Activated T-cell treated with anti-CD3 and anti-CD28 coated beads, Interleukin-2, amount 50 U/mL, for 72 hours (primary cell): Measurements from ENCODE around the gene ZNF516. TPM values are rescaled to one million over a fixed set of nuclear protein-coding genes. Genes with fewer than 3 reads are reported as not detected.
"Not testable (repeated sequence)": the region's sequence is repeated elsewhere in the genome, so short reads cannot be mapped to it uniquely, and the experiment has no call there.

ENCODE experiments used
- ATAC-seq, 2 donors: fragments of 150-1000 bp; cut with Tn5 transposase; replicated peaks in 1 of 2; 2 replicates each; pipeline ENCODE4 v1.10.0; 2021; ENCODE audit warnings: moderate library complexity in 2 of 2, mild to moderate bottlenecking in 1 of 2
- DNase-seq, 2 donors: peaks; one replicate each; pipeline ENCODE4 v3.0.0; 2021 to 2022; ENCODE audit warnings: mixed read lengths in 1 of 2
- H3K27ac Mint-ChIP-seq: one replicate; pipeline ENCODE4 v1.8.0; 2022; ENCODE audit warnings: mild to moderate bottlenecking, moderate library complexity, mixed read lengths
- H3K27me3 Mint-ChIP-seq: one replicate; pipeline ENCODE4 v1.8.0; 2022; ENCODE audit warnings: low read depth, mixed read lengths
- H3K36me3 Mint-ChIP-seq, 2 donors: one replicate each; pipeline ENCODE4 v1.8.0; 2022; ENCODE audit warnings: mixed read lengths in 2 of 2, mild to moderate bottlenecking in 1 of 2; ENCODE audit not compliant: insufficient read depth in 2 of 2
- H3K4me1 Mint-ChIP-seq: one replicate; pipeline ENCODE4 v1.8.0; 2022; ENCODE audit warnings: low read depth, mixed read lengths
- H3K4me3 Mint-ChIP-seq, 2 donors: one replicate each; pipeline ENCODE4 v1.8.0; 2022; ENCODE audit warnings: mild to moderate bottlenecking in 2 of 2, mixed read lengths in 2 of 2, moderate library complexity in 2 of 2
- H3K9me3 Mint-ChIP-seq, 2 donors: one replicate each; pipeline ENCODE4 v1.8.0; 2022; ENCODE audit warnings: mixed read lengths in 2 of 2
- total RNA-seq, 2 donors: library from RNA; stranded (reverse); gene quantifications; one replicate each; pipeline ENCODE4 v1.2.3, GENCODE V29; 2022

ZNF516 gene
- total RNA-seq, 2 donors from 2014 or later: 13.2 to 13.9 TPM

- DNase-seq (no peak), ATAC-seq (no peak)
- Mint-ChIP-seq H3K27ac (no peak overlapping the region), H3K9me3 (no peaks in the 10 kb centered on the region), H3K4me3 (no peak overlapping the region), H3K27me3 (peaks cover 6% of the 10 kb centered on the region), H3K4me1 (peaks cover 5% of the 10 kb centered on the region), H3K36me3 (no peaks in the 10 kb centered on the region)
Observed at GRCh38 chr18:76482971-76483691, 11.9 kb downstream of the ZNF516 start.

DNA sequence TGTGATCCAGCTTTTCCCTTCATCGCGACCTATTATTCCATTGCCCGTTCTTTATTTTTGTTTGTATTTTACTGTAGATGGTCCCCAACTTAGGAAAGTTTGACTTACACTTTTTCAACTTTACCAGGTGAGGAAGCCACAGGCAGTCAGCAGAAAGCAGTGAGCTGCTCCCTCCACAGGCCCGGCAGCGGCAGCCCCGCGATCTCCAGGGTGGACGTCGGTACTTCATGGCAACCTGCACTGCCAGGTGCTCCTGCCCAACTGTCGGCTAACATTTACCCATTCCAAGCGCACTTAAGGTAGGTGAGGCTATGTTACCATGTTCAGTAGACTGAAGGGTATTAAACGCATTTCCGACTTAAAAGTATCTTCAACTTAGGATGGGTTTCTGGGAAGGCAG lies 12.8 kb downstream of the ZNF516 start:
- Mint-ChIP-seq H3K27ac (no peak overlapping the region), H3K4me3 (no peak overlapping the region), H3K27me3 (peaks cover 6% of the 10 kb centered on the region), H3K4me1 (peaks cover 12% of the 10 kb centered on the region), H3K36me3 (no peaks in the 10 kb centered on the region), H3K9me3 (no peaks in the 10 kb centered on the region)
- ATAC-seq (no peak), DNase-seq (no peak)

DNA sequence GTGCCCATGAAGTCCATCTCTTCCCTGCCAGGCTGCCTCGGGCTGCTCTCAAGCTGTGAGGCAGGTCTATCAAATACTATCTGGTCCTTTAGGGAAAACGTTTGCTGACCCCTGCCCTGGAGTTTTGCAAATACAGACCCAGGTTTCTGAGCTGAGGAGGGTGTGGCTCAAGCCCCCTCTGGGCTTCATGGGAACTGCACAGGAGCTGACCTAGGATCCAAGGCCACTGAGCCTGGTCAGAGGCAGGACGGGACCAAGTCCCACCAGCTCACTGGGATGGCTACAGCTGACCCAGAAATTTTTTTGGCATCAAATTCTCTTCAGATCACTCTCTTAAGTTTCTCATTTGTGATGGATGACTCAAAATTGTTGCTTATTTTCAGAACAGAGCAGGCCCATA lies 14.1 kb downstream of the ZNF516 start:
- H3K27ac Mint-ChIP-seq: no peak overlapping the region
- H3K9me3 Mint-ChIP-seq: no peaks in the 10 kb centered on the region
- ATAC-seq: no peak
- no peak overlapping the region for H3K4me3 Mint-ChIP-seq
- no peaks in the 10 kb centered on the region for H3K27me3 Mint-ChIP-seq
- no peaks in the 10 kb centered on the region for H3K36me3 Mint-ChIP-seq
- DNase-seq: no peak
- peaks cover 21% of the 10 kb centered on the region for H3K4me1 Mint-ChIP-seq

DNA sequence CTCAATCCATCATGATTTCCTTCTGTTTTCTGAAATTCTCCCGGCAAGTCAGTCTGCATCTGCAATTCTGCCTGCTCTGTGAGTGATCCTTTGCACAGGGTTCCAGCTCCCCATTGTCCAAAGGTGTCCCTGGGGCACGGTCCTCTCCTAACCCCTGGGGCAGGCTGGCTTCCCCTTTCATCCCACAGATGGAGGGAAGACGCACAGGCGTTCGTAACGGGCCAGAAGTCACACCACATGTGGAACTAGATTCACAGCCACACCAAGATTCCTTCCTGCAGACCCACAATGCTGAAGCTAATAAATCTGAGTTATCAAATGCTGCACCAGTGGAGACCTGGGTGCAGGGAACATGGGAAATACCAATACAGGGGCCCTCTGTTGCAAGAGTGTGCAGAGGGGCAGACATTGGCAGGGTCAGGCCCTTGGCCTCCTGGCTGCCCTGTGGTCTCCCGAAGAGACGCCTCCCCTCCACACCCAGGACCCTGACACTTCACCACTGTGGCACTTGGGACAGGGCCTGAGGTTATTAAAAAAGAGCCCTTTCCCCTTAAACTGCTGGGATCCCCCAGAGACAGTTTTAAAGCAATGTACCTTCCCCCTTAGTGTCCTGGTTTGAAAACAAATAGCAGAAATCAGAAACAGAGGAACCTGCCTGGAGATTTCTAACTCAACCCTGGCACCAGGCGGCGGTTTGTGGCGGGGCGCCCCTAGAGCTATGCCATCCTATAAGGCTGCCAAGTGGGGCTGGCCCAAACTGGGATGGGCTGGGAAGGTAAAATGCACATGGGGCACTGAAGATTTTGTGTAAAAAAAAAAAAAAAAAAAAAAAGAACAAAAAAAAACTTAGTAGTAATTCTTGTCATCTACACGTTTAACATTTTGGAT lies 15.4 kb downstream of the ZNF516 start:
- Mint-ChIP-seq H3K27ac (no peak overlapping the region), H3K4me1 (peaks cover 34% of the 10 kb centered on the region), H3K36me3 (no peaks in the 10 kb centered on the region), H3K9me3 (no peaks in the 10 kb centered on the region), H3K4me3 (no peak overlapping the region), H3K27me3 (no peaks in the 10 kb centered on the region)
- ATAC-seq: no peak
- no peak for DNase-seq

GRCh38 chr18:76476665-76477561 lies 18.1 kb downstream of the ZNF516 start:
- Mint-ChIP-seq H3K4me1 (peaks cover 58% of the 10 kb centered on the region), H3K27ac (no peak overlapping the region), H3K4me3 (peak overlapping the region; percentile 37 to 66), H3K9me3 (no peaks in the 10 kb centered on the region), H3K36me3 (no peaks in the 10 kb centered on the region), H3K27me3 (no peaks in the 10 kb centered on the region)
- ATAC-seq (no peak), DNase-seq (no peak)

- ATAC-seq (no peak), DNase-seq (no peak)
- H3K36me3 Mint-ChIP-seq: no peaks in the 10 kb centered on the region
- no peak overlapping the region for H3K4me3 Mint-ChIP-seq
- peaks cover 60% of the 10 kb centered on the region for H3K4me1 Mint-ChIP-seq
- no peaks in the 10 kb centered on the region for H3K27me3 Mint-ChIP-seq
- no peak overlapping the region for H3K27ac Mint-ChIP-seq
- no peaks in the 10 kb centered on the region for H3K9me3 Mint-ChIP-seq
Observed at GRCh38 chr18:76475450-76476194, 19.4 kb downstream of the ZNF516 start.

DNA sequence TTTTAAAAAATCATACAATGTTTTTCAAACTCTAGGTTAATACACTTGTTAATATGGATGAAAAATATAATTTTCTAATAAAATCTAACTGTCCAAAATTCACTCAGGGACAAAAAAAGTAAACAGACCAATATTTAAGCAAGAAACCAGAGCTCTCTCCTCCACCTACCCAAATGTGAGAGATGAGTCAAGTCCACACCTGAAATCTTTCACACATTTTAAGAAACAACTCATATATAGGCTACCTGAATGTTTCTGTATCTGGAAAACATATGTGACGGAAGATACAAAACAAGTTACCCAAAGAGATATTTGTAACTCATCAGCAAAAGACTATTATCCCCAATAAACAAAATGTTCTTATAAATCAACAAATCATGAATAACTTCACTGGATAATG lies 20.2 kb downstream of the ZNF516 start:
- Mint-ChIP-seq H3K36me3 (no peaks in the 10 kb centered on the region), H3K4me3 (peak overlapping the region; percentile 6 to 15), H3K27me3 (no peaks in the 10 kb centered on the region), H3K27ac (no peak overlapping the region), H3K9me3 (no peaks in the 10 kb centered on the region), H3K4me1 (peaks cover 60% of the 10 kb centered on the region)
- DNase-seq (no peak), ATAC-seq (peak in 1 of 2 donors; percentile 43)

DNA sequence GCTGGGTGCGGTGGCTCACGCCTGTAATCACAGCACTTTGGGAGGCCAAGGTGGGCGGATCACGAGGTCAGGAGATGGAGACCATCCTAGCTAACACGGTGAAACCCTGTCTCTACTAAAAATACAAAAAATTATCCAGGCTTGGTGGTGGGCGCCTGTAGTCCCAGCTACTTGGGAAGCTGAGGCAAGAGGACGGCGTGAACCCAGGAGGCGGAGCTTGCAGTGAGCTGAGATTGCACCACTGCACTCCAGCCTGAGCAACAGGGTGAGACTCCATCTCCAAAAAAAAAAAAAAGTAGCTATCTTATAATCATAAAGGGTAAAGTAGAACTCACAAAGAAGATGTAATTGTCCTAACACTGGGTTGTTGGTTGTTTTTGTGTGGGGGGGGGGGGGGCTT lies 21.5 kb downstream of the ZNF516 start:
- not testable (repeated sequence) for H3K27me3 Mint-ChIP-seq, H3K9me3 Mint-ChIP-seq, H3K27ac Mint-ChIP-seq, H3K36me3 Mint-ChIP-seq, ATAC-seq, DNase-seq, H3K4me3 Mint-ChIP-seq
- peaks cover 64% of the 10 kb centered on the region for H3K4me1 Mint-ChIP-seq

DNA sequence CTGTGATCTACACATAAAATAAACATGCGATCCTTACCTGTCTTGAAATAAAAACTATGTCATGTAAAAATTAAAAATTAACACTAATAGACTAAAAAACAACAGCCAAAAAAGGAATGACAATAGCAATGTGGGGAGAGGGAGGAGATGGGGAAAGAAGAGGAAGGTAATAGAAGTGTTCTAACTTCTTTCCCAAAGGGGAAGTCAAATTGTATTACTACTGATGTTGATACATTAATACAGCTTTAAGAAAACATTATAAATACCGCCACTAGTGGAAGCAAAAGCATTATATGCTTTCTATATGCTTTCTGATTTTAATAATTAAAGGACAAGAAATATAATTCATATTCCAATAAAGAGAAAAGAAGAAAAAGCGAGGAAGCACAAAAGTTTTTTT lies 22.2 kb downstream of the ZNF516 start:
- Mint-ChIP-seq H3K9me3 (no peaks in the 10 kb centered on the region), H3K4me3 (no peak overlapping the region), H3K4me1 (peaks cover 70% of the 10 kb centered on the region), H3K27ac (no peak overlapping the region), H3K27me3 (no peaks in the 10 kb centered on the region), H3K36me3 (no peaks in the 10 kb centered on the region)
- DNase-seq (no peak), ATAC-seq (no peak)

- ATAC-seq (no peak), DNase-seq (no peak)
- Mint-ChIP-seq H3K9me3 (no peaks in the 10 kb centered on the region), H3K27ac (no peak overlapping the region), H3K36me3 (no peaks in the 10 kb centered on the region), H3K4me3 (no peak overlapping the region), H3K4me1 (peaks cover 65% of the 10 kb centered on the region), H3K27me3 (no peaks in the 10 kb centered on the region)
Observed at GRCh38 chr18:76471593-76471992, 23.4 kb downstream of the ZNF516 start.

DNA sequence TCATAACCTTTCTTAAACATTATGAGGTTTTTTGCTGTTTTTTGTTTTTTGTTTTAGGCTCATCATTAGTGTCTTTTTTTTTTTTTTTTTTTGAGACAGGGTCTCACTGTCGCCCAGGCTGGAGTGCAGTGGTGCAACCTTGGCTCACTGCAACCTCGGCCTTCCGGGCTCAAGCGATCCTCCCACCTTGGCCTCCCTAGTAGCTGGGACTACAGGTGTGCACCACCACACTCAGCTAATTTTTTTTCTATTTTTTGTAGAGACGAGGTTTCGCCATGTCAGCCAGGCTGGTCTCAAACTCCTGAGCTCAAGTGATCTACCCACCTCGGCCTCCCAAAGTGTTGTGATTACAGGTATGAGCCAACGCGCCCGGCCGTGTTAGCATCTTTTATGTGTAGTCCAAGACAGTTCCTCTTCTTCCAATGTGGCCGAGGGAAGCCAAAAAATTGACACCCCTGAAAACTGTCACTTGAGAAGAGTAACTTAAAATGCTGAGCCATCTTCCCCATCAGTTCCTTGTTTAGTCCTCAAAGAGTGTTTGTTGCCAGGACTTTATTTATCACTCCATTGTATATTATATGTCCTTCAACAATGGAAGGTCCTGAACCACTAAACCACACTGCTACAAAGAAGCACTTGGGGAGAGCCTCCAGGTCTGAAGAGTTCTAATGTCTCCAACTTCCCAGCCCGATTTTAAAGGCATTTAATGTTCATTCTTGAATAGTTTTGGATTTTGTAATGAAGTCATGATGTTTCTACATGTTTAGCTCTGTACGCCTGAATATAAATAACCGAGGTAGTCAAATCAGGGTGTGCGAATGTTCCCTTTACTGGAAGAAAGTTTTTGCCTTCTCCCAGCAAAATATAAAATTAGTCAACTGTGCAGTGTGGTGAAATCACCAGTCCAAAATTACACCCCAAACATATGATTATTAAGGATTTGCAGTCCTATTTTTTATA lies 26.4 kb downstream of the ZNF516 start:
- Mint-ChIP-seq H3K27me3 (no peaks in the 10 kb centered on the region), H3K9me3 (no peaks in the 10 kb centered on the region), H3K4me3 (peak overlapping the region; percentile 68 to 79), H3K36me3 (no peaks in the 10 kb centered on the region), H3K4me1 (peaks cover 38% of the 10 kb centered on the region), H3K27ac (peak overlapping the region; percentile 89)
- ATAC-seq (no peak), DNase-seq (no peak)
